ENCODE measurements around the gene ATXN1.
"Not testable (repeated sequence)": the region's sequence is repeated elsewhere in the genome, so short reads cannot be mapped to it uniquely, and the experiment has no call there.

Gene ATXN1

DNA sequence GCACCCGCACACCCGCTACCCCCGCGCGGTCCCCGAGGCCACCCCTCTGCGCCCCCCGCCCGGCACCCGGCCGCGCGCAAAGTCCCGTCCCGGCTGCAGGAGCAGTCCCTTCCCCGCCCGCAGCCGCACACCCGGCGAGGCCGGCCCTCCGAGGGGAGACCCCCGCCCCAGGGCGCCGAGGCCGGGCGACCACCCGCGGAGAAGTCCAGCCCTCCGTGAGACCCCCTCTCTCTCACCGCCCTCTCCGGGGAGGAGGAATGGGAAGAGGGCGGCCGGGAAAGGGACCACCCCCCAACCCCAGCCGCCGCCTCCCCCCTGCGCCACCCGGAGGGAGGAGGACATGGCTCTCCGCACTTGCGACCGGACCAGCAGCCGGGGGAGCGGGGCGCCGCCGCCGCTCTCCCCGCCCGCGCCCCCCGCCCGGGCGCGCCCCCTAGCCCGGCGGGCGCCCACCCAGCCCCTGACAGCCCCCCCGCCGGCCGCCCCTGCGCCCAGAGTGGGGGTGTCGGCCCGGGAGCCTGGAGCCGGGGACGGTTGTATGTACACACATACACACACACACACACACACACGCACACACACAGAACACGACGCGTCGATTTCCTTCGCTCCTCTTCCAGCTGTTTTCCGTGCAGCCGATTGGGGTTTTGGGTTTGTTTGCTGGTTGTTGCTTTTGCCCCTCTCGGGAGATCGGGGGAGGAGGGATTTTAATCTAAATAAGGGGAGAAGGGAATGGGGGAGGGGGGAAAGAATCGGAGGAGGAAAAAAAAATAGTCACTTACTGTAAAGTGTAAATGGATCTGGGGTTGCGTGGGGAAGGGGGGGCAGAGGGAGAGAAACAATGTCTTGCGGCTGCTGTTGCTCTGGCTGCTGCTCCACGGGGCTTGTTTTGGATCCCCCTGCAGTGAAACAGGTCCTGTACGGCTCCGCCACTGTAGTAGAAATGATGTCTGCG, at the start of gene ATXN1:
Gene ATXN1 (minus strand): TSS at position 945 of the 955 bp plus-strand sequence.
- DNase-seq (ENCODE audit: low read depth), result no peak

- DNase-seq (ENCODE audit: low read depth), result no peak
These were observed 49.2 kb upstream of the ATXN1 start for GRCh38 chr6:16810411-16810810.

GRCh38 chr6:16809753-16810358, 48.6 kb upstream of the ATXN1 start:
- no peak for DNase-seq (ENCODE audit: low read depth)

DNA sequence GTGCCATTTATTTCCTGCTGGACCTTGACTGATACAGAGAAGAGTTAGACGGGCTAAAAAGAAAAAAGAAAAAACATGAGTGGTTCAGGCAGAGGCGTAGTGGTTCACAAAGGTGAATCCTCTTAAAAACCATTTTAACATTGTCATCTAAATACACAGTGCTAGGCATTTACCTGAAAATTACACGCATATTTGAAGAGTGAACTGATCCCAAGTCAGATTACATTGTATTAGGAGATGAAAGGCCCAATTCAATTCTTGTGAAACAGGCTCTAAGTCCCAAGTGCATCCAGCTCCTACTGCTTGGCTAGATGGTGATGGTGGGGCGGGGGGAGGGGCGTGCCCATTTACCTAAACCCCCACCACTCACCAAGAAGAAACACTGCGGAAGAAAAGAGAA, 46.7 kb upstream of the ATXN1 start:
- DNase-seq (ENCODE audit: low read depth), result no peak

- no peak for DNase-seq (ENCODE audit: low read depth)
These were observed 45.1 kb upstream of the ATXN1 start for GRCh38 chr6:16806363-16806762.

DNA sequence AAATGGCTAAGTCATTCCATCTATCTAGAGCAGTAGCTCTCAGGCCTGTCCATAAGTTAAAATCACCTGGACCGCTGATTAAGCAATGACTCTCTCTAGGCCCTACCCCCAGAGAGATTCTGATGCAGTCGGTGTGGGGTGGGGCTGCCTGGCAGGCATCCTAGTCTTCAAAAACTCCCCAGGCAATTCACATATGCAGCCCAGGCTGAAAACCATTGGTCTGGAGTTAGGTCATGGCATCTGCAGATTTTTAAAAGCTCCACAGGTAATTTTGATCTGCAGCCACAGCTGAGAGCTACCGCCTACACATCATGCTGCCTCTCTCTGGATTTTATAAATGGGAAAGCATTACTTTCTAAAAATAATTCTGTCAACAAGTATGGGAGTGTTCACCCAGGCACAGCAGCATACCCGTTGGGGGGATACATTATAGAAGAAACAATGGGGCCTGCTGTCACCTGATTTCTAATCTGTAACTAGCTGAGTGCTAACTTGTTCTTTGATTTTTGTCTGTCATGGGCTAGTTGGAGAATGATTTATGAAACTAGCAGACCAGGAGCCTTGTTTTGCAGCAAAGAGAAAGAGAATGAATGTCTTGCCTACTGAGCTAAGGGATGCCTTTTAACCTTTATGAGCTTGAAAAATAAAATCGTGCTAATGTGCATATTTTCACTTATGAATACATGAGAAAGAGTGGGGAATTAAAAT, 44.1 kb upstream of the ATXN1 start:
- DNase-seq (ENCODE audit: low read depth), result no peak

GRCh38 chr6:16804546-16805242, 43.4 kb upstream of the ATXN1 start:
- no peak for DNase-seq (ENCODE audit: low read depth)

- no peak for DNase-seq (ENCODE audit: low read depth)
These were observed 42.3 kb upstream of the ATXN1 start for GRCh38 chr6:16803294-16804200.

- no peak for DNase-seq (ENCODE audit: low read depth)
These were observed 40.8 kb upstream of the ATXN1 start for GRCh38 chr6:16802071-16802470.

DNA sequence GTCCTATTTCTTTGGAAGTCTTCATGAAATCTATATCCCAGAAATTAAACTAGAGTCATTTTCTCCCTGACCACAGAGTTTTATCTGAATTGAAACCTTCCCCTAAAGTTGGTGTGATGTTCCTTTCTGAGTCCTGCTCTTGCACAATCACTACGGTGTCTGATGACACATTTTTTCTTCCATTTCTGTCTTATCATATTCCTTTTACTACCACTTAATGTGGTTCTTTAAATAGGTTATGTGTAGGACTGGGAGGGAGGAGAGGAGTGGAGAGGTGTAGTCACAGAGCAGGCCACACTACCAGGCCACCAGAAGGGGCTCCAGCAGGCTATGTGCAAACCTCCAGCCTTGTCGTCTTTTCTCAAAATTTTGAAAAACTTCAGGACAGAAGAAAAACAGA, 39.7 kb upstream of the ATXN1 start:
- DNase-seq (ENCODE audit: low read depth), result no peak

DNA sequence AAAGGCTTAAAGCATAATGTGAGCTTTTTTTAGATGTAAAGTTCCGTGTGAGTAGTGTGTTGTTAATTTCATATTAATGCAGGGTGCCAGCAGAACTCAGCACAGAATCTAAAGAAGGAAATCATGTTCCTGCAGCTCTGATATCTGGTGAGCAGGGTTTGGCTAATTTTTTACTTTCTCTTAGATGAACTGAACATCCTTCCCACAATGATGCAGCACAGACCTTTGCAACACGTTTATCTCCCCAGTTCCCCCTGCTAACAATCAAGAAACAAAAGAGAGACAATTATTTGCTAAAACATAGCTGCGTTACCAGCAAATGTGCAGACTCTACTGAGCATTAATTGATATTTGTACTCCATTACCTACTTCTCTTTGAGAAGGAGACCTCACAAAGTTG, 39.1 kb upstream of the ATXN1 start:
- DNase-seq (ENCODE audit: low read depth), result no peak

DNA sequence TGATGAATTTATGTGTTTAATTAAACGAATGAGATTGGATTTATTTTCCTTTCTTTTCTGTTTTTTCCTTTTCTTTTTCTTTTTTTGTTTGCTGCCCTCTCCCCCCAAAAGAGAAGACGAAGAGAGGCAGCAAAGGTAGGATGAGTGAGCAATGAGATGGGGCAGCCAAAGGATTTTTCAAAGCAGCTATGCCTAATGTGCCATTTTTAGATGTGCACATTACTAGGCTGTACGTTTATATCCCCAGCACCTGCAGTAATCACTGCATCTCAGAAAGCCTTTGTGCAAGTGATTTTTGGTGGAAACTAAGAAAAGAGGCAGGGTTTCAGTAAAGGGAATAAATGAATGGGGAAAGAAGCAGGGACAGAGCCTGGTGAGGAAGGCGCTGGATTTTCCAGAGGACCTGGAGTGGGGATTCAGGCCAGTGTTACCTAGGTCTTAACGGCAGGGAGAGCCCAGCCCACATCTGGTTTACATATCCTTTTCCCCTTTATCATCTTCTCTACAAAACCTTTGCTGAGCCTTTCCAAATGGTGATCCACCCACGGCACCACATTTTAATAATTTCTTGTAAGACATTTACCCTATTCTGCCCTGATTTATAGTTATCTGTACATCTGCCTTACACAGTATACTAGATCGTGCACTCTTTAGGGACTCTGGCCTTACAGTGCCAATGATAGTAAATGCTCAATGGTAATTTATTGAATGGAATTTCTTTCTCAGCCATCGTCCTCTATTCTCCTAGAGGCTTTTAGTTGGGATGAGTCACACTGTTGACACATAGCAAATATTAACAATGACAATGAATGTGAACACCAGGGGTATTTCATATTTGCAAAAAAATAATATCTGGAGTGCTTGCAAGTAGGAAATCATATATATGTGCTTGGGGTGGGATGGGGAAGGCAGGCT, 38.3 kb upstream of the ATXN1 start:
- DNase-seq (ENCODE audit: low read depth), result no peak

DNA sequence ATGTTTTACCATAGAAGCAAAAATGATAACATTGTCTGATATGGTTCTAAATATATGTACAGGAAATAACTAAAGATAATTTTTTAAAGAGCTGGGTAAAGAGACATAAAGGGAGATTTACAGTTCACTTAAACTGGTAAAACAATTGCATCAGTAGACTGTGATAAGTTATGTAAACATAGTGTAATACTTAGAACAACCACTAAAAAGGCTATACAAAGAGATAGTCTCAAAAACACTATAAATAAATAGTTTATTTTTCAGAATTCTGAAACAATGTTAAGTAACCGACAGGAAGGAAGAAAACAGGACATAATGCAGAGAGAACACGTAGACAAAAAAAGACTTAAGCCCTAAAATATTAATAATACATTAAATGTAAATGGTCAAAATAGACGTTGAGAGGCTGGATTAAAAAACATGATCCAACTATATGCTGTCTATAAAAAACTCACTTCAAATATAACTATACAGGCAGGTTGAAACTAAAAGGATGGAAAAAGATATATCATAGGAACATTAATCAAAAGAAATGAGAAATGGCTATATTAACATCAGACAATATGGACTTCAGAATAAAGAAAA, 32.7 kb upstream of the ATXN1 start:
- no peak for DNase-seq (ENCODE audit: low read depth)

DNA sequence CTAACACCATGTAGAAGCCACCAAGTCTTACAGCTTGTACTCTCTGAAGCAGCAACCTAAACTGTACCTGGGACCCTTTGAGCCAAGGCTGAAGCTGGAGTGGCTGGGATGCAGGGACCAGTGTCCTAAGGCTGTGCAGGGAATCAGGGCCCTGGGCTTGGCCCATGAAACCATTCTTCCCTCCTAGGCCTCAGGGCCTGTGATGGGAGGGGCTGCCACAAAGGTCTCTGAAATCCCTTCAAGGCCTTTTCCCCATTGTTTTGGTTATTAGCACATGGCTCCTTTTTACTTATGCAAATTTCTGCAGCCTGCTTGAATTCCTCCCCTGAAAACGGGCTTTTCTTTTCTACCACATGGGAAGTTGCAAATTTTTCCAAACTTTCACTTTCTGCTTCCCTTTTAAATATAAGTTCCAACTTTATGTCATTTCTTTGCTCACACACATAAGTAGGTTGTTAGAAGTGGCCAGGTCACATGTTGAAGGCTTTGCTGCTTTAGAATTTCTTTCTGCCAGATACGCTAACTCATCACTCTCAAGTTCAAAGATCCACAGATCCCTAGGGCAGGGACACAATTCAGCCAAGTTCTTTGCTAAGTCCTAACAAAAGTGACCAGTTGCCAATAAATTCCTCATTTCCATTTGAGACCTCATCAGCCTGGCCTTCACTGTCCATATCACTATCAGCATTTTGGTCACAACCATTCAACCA, 28.2 kb upstream of the ATXN1 start:
- DNase-seq (ENCODE audit: low read depth), result no peak

DNA sequence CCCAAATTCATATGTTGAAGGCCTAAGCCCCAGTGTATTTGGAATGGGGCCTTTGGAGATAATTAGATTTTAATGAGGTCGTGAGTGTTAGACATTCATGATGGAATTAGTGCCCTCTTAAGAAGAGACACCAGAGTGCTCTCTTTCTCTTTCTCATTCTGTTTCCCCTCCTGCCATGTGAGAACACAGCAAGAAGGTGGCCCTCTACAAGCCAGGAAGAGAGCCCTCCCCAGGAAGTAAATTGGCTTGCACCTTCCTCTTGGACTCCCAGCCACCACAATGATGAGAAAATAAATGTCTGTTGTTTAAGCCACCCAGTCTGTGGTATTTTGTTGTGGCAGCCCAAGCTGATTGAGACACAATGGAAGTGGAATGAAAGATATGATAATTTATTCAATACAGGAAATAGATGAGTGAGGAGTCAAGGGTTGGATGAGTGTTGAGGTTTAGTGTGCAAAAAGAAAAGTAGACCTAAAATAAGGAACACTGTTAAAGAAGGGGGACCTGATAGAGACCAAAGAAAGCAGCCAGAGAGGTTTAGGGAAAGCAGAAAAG, 25.9 kb upstream of the ATXN1 start:
- DNase-seq (ENCODE audit: low read depth), result no peak

- DNase-seq (ENCODE audit: low read depth), result no peak
These were observed 24.2 kb upstream of the ATXN1 start for GRCh38 chr6:16785496-16785895.

DNA sequence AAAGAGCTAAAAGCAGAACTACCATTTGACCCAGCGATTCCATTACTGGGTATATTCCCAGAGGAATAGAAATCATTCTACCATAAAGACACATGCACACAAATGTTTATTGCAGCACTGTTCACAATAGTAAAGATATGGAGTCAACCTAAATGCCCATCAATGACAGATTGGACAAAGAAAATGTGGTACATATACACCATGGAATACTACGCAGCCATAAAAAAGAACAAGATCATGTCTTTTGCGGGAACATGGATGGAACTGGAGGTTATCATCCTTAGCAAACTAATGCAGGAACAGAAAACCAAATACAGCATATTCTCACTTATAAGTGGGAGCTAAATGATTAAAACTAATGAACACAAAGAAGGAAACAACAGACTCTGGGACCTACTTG, 23.7 kb upstream of the ATXN1 start:
- DNase-seq (ENCODE audit: low read depth), result not testable (repeated sequence)

DNA sequence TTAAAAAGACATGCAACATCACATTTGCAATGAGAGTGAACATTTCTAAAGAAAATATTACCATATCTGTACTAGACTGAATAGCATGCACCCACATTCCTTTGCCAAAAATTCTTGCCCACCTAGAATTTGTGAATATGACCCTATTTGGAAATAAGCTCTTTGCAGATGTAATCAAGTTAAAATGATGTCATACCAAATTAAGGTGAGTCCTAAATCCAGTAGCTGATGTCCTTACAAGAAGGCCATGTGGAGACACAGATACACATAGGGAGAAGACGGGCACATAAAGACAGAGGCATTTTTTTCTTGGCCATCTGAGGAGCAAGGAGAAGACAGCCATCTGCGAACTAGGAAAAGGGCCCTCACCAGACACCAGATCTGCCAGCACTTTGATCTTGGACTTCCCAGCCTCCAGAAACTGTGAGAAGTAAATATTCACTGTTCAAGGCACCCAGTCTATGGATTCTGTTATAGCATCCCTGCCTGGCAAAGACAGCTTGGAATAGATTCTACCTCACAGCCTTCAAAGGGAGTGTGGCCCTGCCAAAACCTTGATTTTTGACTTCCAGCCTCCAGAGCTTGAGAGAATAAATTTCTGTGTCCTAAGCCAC, 22.8 kb upstream of the ATXN1 start:
- no peak for DNase-seq (ENCODE audit: low read depth)
